WTC11 (cell line): ENCODE data around the gene CSN3. TPM values are rescaled to one million over a fixed set of nuclear protein-coding genes. Genes with fewer than 3 reads are reported as not detected.

ENCODE experiments used
- ATAC-seq: fragments of 200-7000 bp; cut with Tn5 transposase; 2 replicates; pipeline ENCODE4 v1.10.0; 2021; ENCODE audit warnings: mild to moderate bottlenecking, moderate library complexity
- CTCF ChIA-PET: fragments of 300-600 bp; sonication (Branson Sonifier 250); formaldehyde crosslinking; loops from one replicate; lab custom pipeline; 2021; ENCODE audit warnings: antibody characterized with exemption; lab: Charles Lee
- POLR2A ChIA-PET: fragments of 350-600 bp; sonication (Branson Sonifier 250); formaldehyde crosslinking; loops from one replicate; lab custom pipeline; 2021; ENCODE audit warnings: antibody characterized with exemption; lab: Charles Lee
- DNase-seq: peaks from one replicate; pipeline ENCODE4 v3.0.0; 2021; ENCODE audit warnings: low spot score
- H3K27ac Mint-ChIP-seq: 2 replicates; pipeline ENCODE4 v1.8.0; 2021; ENCODE audit warnings: mixed read lengths
- H3K27me3 Mint-ChIP-seq: 2 replicates; pipeline ENCODE4 v1.8.0; 2021; ENCODE audit warnings: low read depth, mild to moderate bottlenecking, moderate library complexity, mixed read lengths
- H3K36me3 Mint-ChIP-seq: 2 replicates; pipeline ENCODE4 v1.8.0; 2021; ENCODE audit warnings: mixed read lengths
- H3K4me1 Mint-ChIP-seq: 2 replicates; pipeline ENCODE4 v1.8.0; 2022; ENCODE audit warnings: mixed read lengths
- H3K4me3 Mint-ChIP-seq: 2 replicates; pipeline ENCODE4 v1.8.0; 2021; ENCODE audit warnings: mild to moderate bottlenecking, moderate library complexity, mixed read lengths
- H3K9me3 Mint-ChIP-seq: 2 replicates; pipeline ENCODE4 v1.8.0; 2021; ENCODE audit warnings: mixed read lengths
- ETV6 ChIP-seq: sonication (generic); formaldehyde crosslinking; IDR thresholded peaks from 2 replicates; pipeline ENCODE4 v1.8.1; 2022; ENCODE audit warnings: mild to moderate bottlenecking, missing genetic modification reagents
- FOXP1 ChIP-seq: sonication (generic); formaldehyde crosslinking; IDR thresholded peaks from 2 replicates; pipeline ENCODE4 v1.8.0; 2022; ENCODE audit warnings: missing genetic modification reagents, mild to moderate bottlenecking, moderate library complexity, borderline replicate concordance
- GABPB1 ChIP-seq: sonication (generic); formaldehyde crosslinking; IDR thresholded peaks from 2 replicates; pipeline ENCODE4 v1.8.1; 2023; ENCODE audit warnings: mild to moderate bottlenecking, missing genetic modification reagents
- IRF2 ChIP-seq: sonication (generic); formaldehyde crosslinking; IDR thresholded peaks from 2 replicates; pipeline ENCODE4 v1.8.0; 2022; ENCODE audit warnings: low read depth, missing genetic modification reagents, borderline replicate concordance
- NFATC4 ChIP-seq: fragments of 250-450 bp; sonication (Bioruptor Pico); IDR thresholded peaks from 2 replicates; pipeline ENCODE4 v1.9.0; 2021; ENCODE audit warnings: mild to moderate bottlenecking
- PRRX2 ChIP-seq: fragments of 250-450 bp; sonication (Bioruptor Pico); IDR thresholded peaks from 2 replicates; pipeline ENCODE4 v1.8.0; 2021; ENCODE audit warnings: mild to moderate bottlenecking
- SOX15 ChIP-seq: fragments of 250-450 bp; sonication (Bioruptor Pico); IDR thresholded peaks from 2 replicates; pipeline ENCODE4 v1.9.0; 2021; ENCODE audit warnings: mild to moderate bottlenecking
- ZNF219 ChIP-seq: sonication (generic); formaldehyde crosslinking; IDR thresholded peaks from 2 replicates; pipeline ENCODE4 v1.8.0; 2023; ENCODE audit warnings: missing genetic modification reagents, mild to moderate bottlenecking, borderline replicate concordance
- ZNF232 ChIP-seq: sonication (generic); formaldehyde crosslinking; IDR thresholded peaks from 2 replicates; pipeline ENCODE4 v1.8.0; 2022; ENCODE audit warnings: mild to moderate bottlenecking, missing genetic modification reagents
- ZNF423 ChIP-seq: fragments of 250-450 bp; sonication (Bioruptor Pico); IDR thresholded peaks from 2 replicates; pipeline ENCODE4 v2.1.2; 2022; ENCODE audit warnings: mild to moderate bottlenecking, moderate library complexity
- total RNA-seq: library from RNA; stranded (reverse); gene quantifications from 3 replicates; pipeline ENCODE4 v1.2.3, GENCODE V29; 2021
- TF ChIP-seq, protein P1 (sequence below): fragments of 250-450 bp; sonication (Bioruptor Pico); IDR thresholded peaks from 2 replicates; pipeline ENCODE4 v2.1.2; 2022; ENCODE audit warnings: mild to moderate bottlenecking, moderate library complexity
- TF ChIP-seq, protein P2 (sequence below): sonication (generic); formaldehyde crosslinking; IDR thresholded peaks from 2 replicates; pipeline ENCODE4 v1.8.1; 2023; ENCODE audit warnings: mild to moderate bottlenecking, missing genetic modification reagents, borderline replicate concordance
- TF ChIP-seq, protein P3 (sequence below): sonication (generic); formaldehyde crosslinking; IDR thresholded peaks from 2 replicates; pipeline ENCODE4 v1.8.1; 2023; ENCODE audit warnings: mild to moderate bottlenecking, missing genetic modification reagents, moderate library complexity
- TF ChIP-seq, protein P4 (sequence below): sonication (generic); formaldehyde crosslinking; IDR thresholded peaks from 2 replicates; pipeline ENCODE4 v1.8.0; 2022; ENCODE audit warnings: mild to moderate bottlenecking, missing genetic modification reagents
- TF ChIP-seq, protein P5 (sequence below): sonication (generic); formaldehyde crosslinking; IDR thresholded peaks from 2 replicates; pipeline ENCODE4 v1.8.0; 2022; ENCODE audit warnings: mild to moderate bottlenecking, missing genetic modification reagents
- TF ChIP-seq, protein P6 (sequence below): fragments of 200-600 bp; IDR thresholded peaks from 2 replicates; pipeline ENCODE4 v1.8.0; 2022; ENCODE audit warnings: antibody characterized with exemption
- TF ChIP-seq, protein P7 (sequence below): sonication (generic); formaldehyde crosslinking; IDR thresholded peaks from 2 replicates; pipeline ENCODE4 v1.8.0; 2022; ENCODE audit warnings: missing genetic modification reagents
- TF ChIP-seq, protein P8 (sequence below): sonication (generic); formaldehyde crosslinking; IDR thresholded peaks from 2 replicates; pipeline ENCODE4 v1.8.0; 2023; ENCODE audit warnings: missing genetic modification reagents, mild to moderate bottlenecking, borderline replicate concordance

CSN3 gene
- total RNA-seq, 1 experiment from 2014 or later = not detected

DNA sequence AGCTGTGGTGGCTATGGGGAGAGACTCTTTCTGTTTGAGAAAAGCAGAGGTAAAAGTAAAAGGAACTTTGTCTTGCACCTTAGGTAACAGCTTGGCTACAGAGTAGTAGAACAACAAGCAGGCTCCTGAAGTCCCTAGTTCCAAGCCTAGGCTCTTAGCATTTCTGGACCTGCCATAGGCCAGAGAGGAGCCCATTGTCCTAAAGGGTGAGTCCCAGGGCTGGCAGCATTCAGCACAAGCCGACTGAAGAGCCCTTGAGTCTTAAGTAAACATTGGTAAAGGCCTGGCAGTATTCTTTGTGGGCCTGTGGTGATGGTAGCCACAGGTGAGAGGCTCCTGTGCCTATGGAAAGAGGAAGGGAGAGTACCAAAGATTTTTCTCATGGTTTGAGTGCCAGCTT, 38.2 kb downstream of the CSN3 start:
- ChIA-PET CTCF (no interaction called here), POLR2A (no interaction called here)
- no peaks in the 10 kb centered on the region for H3K4me1 Mint-ChIP-seq
- H3K27ac Mint-ChIP-seq = no peak overlapping the region
- no peaks in the 10 kb centered on the region for H3K36me3 Mint-ChIP-seq
- no peaks in the 10 kb centered on the region for H3K9me3 Mint-ChIP-seq
- TF ChIP-seq NFATC4 = no peak
- TF ChIP-seq FOXP1 = no peak
- no peak for TF ChIP-seq ZNF219 (CRISPR knock-in tag)
- TF ChIP-seq SOX15 (CRISPR knock-in tag) = no peak
- no peak for TF ChIP-seq ZNF423 (CRISPR knock-in tag)
- no peak overlapping the region for H3K4me3 Mint-ChIP-seq
- ATAC-seq (no peak), DNase-seq (no peak)
- no peaks in the 10 kb centered on the region for H3K27me3 Mint-ChIP-seq

DNA sequence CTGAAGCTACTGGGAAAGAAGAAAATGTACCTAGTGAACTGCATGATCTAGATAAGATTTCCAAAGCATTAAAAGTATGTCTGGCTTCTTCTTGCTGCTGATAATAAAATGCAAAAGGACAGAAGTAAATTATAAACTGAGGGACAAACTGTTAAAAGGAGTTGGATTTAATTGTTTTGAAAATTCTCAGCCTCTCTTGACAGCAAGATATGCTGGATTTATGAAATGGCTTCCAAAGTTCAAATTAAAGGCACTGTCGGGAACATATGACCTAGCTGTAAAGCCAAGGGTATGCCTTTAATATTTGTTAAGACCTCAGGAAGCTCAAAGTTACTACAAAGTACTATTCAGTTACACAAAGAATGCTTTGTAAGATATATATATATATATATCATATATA, 46.3 kb downstream of the CSN3 start:
- Mint-ChIP-seq H3K36me3 (no peaks in the 10 kb centered on the region), H3K27me3 (no peaks in the 10 kb centered on the region), H3K4me1 (no peaks in the 10 kb centered on the region), H3K27ac (no peak overlapping the region), H3K4me3 (no peak overlapping the region), H3K9me3 (no peaks in the 10 kb centered on the region)
- POLR2A ChIA-PET = no interaction called here
- CTCF ChIA-PET = no interaction called here
- no peak for ATAC-seq
- DNase-seq = no peak
- no peak for TF ChIP-seq PRRX2 (CRISPR knock-in tag)
- no peak for TF ChIP-seq NFATC4
- TF ChIP-seq, protein P1, sequence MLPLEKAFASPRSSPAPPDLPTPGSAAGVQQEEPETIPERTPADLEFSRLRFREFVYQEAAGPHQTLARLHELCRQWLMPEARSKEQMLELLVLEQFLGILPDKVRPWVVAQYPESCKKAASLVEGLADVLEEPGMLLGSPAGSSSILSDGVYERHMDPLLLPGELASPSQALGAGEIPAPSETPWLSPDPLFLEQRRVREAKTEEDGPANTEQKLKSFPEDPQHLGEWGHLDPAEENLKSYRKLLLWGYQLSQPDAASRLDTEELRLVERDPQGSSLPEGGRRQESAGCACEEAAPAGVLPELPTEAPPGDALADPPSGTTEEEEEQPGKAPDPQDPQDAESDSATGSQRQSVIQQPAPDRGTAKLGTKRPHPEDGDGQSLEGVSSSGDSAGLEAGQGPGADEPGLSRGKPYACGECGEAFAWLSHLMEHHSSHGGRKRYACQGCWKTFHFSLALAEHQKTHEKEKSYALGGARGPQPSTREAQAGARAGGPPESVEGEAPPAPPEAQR (CRISPR knock-in tag) = no peak
- TF ChIP-seq, protein P2, sequence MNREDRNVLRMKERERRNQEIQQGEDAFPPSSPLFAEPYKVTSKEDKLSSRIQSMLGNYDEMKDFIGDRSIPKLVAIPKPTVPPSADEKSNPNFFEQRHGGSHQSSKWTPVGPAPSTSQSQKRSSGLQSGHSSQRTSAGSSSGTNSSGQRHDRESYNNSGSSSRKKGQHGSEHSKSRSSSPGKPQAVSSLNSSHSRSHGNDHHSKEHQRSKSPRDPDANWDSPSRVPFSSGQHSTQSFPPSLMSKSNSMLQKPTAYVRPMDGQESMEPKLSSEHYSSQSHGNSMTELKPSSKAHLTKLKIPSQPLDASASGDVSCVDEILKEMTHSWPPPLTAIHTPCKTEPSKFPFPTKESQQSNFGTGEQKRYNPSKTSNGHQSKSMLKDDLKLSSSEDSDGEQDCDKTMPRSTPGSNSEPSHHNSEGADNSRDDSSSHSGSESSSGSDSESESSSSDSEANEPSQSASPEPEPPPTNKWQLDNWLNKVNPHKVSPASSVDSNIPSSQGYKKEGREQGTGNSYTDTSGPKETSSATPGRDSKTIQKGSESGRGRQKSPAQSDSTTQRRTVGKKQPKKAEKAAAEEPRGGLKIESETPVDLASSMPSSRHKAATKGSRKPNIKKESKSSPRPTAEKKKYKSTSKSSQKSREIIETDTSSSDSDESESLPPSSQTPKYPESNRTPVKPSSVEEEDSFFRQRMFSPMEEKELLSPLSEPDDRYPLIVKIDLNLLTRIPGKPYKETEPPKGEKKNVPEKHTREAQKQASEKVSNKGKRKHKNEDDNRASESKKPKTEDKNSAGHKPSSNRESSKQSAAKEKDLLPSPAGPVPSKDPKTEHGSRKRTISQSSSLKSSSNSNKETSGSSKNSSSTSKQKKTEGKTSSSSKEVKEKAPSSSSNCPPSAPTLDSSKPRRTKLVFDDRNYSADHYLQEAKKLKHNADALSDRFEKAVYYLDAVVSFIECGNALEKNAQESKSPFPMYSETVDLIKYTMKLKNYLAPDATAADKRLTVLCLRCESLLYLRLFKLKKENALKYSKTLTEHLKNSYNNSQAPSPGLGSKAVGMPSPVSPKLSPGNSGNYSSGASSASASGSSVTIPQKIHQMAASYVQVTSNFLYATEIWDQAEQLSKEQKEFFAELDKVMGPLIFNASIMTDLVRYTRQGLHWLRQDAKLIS (CRISPR knock-in tag) = no peak
- TF ChIP-seq, protein P3, sequence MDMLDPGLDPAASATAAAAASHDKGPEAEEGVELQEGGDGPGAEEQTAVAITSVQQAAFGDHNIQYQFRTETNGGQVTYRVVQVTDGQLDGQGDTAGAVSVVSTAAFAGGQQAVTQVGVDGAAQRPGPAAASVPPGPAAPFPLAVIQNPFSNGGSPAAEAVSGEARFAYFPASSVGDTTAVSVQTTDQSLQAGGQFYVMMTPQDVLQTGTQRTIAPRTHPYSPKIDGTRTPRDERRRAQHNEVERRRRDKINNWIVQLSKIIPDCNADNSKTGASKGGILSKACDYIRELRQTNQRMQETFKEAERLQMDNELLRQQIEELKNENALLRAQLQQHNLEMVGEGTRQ (CRISPR knock-in tag) = no peak
- no peak for TF ChIP-seq GABPB1 (CRISPR knock-in tag)
- TF ChIP-seq, protein P4, sequence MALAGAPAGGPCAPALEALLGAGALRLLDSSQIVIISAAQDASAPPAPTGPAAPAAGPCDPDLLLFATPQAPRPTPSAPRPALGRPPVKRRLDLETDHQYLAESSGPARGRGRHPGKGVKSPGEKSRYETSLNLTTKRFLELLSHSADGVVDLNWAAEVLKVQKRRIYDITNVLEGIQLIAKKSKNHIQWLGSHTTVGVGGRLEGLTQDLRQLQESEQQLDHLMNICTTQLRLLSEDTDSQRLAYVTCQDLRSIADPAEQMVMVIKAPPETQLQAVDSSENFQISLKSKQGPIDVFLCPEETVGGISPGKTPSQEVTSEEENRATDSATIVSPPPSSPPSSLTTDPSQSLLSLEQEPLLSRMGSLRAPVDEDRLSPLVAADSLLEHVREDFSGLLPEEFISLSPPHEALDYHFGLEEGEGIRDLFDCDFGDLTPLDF (CRISPR knock-in tag) = no peak
- TF ChIP-seq ZNF232 (CRISPR knock-in tag) = no peak
- TF ChIP-seq, protein P5, sequence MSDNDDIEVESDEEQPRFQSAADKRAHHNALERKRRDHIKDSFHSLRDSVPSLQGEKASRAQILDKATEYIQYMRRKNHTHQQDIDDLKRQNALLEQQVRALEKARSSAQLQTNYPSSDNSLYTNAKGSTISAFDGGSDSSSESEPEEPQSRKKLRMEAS (CRISPR knock-in tag) = no peak
- no peak for TF ChIP-seq SOX15 (CRISPR knock-in tag)
- no peak for TF ChIP-seq IRF2 (CRISPR knock-in tag)
- TF ChIP-seq, protein P6, sequence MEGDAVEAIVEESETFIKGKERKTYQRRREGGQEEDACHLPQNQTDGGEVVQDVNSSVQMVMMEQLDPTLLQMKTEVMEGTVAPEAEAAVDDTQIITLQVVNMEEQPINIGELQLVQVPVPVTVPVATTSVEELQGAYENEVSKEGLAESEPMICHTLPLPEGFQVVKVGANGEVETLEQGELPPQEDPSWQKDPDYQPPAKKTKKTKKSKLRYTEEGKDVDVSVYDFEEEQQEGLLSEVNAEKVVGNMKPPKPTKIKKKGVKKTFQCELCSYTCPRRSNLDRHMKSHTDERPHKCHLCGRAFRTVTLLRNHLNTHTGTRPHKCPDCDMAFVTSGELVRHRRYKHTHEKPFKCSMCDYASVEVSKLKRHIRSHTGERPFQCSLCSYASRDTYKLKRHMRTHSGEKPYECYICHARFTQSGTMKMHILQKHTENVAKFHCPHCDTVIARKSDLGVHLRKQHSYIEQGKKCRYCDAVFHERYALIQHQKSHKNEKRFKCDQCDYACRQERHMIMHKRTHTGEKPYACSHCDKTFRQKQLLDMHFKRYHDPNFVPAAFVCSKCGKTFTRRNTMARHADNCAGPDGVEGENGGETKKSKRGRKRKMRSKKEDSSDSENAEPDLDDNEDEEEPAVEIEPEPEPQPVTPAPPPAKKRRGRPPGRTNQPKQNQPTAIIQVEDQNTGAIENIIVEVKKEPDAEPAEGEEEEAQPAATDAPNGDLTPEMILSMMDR = no peak
- TF ChIP-seq, protein P7, sequence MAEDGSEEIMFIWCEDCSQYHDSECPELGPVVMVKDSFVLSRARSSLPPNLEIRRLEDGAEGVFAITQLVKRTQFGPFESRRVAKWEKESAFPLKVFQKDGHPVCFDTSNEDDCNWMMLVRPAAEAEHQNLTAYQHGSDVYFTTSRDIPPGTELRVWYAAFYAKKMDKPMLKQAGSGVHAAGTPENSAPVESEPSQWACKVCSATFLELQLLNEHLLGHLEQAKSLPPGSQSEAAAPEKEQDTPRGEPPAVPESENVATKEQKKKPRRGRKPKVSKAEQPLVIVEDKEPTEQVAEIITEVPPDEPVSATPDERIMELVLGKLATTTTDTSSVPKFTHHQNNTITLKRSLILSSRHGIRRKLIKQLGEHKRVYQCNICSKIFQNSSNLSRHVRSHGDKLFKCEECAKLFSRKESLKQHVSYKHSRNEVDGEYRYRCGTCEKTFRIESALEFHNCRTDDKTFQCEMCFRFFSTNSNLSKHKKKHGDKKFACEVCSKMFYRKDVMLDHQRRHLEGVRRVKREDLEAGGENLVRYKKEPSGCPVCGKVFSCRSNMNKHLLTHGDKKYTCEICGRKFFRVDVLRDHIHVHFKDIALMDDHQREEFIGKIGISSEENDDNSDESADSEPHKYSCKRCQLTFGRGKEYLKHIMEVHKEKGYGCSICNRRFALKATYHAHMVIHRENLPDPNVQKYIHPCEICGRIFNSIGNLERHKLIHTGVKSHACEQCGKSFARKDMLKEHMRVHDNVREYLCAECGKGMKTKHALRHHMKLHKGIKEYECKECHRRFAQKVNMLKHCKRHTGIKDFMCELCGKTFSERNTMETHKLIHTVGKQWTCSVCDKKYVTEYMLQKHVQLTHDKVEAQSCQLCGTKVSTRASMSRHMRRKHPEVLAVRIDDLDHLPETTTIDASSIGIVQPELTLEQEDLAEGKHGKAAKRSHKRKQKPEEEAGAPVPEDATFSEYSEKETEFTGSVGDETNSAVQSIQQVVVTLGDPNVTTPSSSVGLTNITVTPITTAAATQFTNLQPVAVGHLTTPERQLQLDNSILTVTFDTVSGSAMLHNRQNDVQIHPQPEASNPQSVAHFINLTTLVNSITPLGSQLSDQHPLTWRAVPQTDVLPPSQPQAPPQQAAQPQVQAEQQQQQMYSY (CRISPR knock-in tag) = no peak
- TF ChIP-seq, protein P8, sequence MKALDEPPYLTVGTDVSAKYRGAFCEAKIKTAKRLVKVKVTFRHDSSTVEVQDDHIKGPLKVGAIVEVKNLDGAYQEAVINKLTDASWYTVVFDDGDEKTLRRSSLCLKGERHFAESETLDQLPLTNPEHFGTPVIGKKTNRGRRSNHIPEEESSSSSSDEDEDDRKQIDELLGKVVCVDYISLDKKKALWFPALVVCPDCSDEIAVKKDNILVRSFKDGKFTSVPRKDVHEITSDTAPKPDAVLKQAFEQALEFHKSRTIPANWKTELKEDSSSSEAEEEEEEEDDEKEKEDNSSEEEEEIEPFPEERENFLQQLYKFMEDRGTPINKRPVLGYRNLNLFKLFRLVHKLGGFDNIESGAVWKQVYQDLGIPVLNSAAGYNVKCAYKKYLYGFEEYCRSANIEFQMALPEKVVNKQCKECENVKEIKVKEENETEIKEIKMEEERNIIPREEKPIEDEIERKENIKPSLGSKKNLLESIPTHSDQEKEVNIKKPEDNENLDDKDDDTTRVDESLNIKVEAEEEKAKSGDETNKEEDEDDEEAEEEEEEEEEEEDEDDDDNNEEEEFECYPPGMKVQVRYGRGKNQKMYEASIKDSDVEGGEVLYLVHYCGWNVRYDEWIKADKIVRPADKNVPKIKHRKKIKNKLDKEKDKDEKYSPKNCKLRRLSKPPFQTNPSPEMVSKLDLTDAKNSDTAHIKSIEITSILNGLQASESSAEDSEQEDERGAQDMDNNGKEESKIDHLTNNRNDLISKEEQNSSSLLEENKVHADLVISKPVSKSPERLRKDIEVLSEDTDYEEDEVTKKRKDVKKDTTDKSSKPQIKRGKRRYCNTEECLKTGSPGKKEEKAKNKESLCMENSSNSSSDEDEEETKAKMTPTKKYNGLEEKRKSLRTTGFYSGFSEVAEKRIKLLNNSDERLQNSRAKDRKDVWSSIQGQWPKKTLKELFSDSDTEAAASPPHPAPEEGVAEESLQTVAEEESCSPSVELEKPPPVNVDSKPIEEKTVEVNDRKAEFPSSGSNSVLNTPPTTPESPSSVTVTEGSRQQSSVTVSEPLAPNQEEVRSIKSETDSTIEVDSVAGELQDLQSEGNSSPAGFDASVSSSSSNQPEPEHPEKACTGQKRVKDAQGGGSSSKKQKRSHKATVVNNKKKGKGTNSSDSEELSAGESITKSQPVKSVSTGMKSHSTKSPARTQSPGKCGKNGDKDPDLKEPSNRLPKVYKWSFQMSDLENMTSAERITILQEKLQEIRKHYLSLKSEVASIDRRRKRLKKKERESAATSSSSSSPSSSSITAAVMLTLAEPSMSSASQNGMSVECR (CRISPR knock-in tag) = no peak
- no peak for TF ChIP-seq ETV6 (CRISPR knock-in tag)
